K562 (cell line): ENCODE data around the gene ECSCR.
A peak's percentile ranks its signal among the peaks of the same experiment; 100 is the strongest.
"Not testable (repeated sequence)": the region's sequence is repeated elsewhere in the genome, so short reads cannot be mapped to it uniquely, and the experiment has no call there.

Experiments used
- FOS ChIP-seq: IDR thresholded peaks from 3 replicates; pipeline ENCODE4 v1.6.1; 2011; ENCODE audit not compliant: insufficient read length; ENCODE audit errors: extremely low read depth
- GTF2F1 ChIP-seq: IDR thresholded peaks from 2 replicates; pipeline ENCODE4 v1.6.1; 2011; ENCODE audit warnings: low read depth, low read length, improper control_type of control experiment
- MYC ChIP-seq, 2 experiments: fragments of 250-450 bp in 1 of 2; sonication (Bioruptor Pico) in 1 of 2; IDR thresholded peaks; 2 replicates each; pipeline versions ENCODE4 v1.5.1 to v1.6.1; 2012 to 2021; ENCODE audit warnings: low read depth in 2 of 2, borderline replicate concordance in 1 of 2, improper control_type of control experiment in 1 of 2, low read length in 1 of 2, mild to moderate bottlenecking in 1 of 2, moderate library complexity in 1 of 2
- POLR2A ChIP-seq: fragments of 450-650 bp; conservative IDR thresholded peaks from 2 replicates; pipeline ENCODE4 v1.6.1; 2016
- RAD21 ChIP-seq, 2 experiments: fragments of 250-450 bp in 1 of 2; fragments of 450-650 bp in 1 of 2; sonication (Bioruptor Pico) in 1 of 2; formaldehyde crosslinking in 1 of 2; IDR thresholded peaks in 1 of 2; conservative IDR thresholded peaks in 1 of 2; 2 replicates each; pipeline versions ENCODE4 v1.4.0 to v1.8.0; 2020 to 2022; ENCODE audit warnings: mild to moderate bottlenecking in 2 of 2, moderate library complexity in 1 of 2
- RNF2 ChIP-seq: sonication (generic); IDR thresholded peaks from 2 replicates; pipeline ENCODE4 v1.6.1; 2016
- SRSF9 ChIP-seq: fragments of 200-400 bp; formaldehyde crosslinking; IDR thresholded peaks from 2 replicates; pipeline ENCODE4 v1.6.1; 2017; ENCODE audit warnings: low read depth, low read length, borderline replicate concordance
- ZFP30 ChIP-seq: fragments of 250-450 bp; sonication (Bioruptor Pico); IDR thresholded peaks from 2 replicates; pipeline ENCODE4 v1.8.0; 2022; ENCODE audit warnings: moderate library complexity, mild to moderate bottlenecking, inconsistent platforms, borderline replicate concordance
- ZNF263 ChIP-seq: sonication (generic); formaldehyde crosslinking; IDR thresholded peaks from 2 replicates; pipeline ENCODE4 v1.8.0; 2022; ENCODE audit warnings: mild to moderate bottlenecking, missing genetic modification reagents, borderline replicate concordance
- ZNF589 ChIP-seq: fragments of 200-800 bp; sonication (Bioruptor generic); IDR thresholded peaks from 2 replicates; pipeline ENCODE4 v1.6.1; 2016; ENCODE audit warnings: low read depth, missing genetic modification characterization, missing compliant biosample characterization
- TF ChIP-seq, protein P1 (sequence below), 2 experiments: IDR thresholded peaks; 2 replicates each; pipeline ENCODE4 v1.6.1; 2011; ENCODE audit warnings: borderline replicate concordance in 1 of 2, control low read depth in 1 of 2, low read depth in 1 of 2, low read length in 1 of 2, mild to moderate bottlenecking in 1 of 2, mixed read lengths in 1 of 2, moderate library complexity in 1 of 2; ENCODE audit not compliant: insufficient read depth in 1 of 2, insufficient read length in 1 of 2, poor library complexity in 1 of 2, severe bottlenecking in 1 of 2; ENCODE audit errors: extremely low read depth in 1 of 2

DNA sequence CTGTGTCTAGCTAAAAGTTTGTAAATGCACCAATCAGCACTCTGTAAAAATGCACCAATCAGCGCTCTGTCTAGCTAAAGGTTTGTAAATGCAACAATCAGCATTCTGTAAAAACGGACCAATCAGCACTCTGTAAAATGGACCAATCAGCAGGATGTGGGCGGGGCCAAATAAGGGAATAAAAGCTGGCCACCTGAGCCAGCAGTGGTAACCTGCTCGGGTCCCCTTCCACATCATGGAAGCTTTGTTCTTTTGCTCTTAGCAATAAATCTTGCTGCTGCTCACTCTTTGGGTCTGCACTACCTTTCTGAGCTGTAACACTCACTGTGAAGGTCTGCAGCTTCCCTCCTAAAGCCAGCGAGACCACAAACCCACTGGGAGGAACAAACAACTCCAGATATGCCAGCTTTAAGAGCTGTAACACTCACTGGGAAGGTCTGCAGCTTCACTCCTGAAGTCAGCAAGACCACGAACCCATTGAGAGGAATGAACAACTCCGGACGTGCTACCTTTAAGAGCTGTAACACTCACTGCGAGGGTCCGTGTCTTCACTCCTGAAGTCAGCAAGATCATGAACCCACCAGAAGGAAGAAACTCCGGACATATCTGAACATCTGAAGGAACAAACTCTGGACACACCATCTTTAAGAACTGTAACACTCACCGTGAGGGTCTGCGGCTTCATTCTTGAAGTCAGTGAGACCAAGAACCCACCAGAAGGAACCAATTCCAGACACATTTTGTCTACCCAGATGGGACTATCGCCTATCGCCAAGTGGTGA, 40.7 kb upstream of the ECSCR start:
- TF ChIP-seq GTF2F1 = 0 out of 2 replicates have a peak, but pooled peaks have one; percentile 39
- TF ChIP-seq ZFP30; ZNF263; SRSF9; MYC (IDR thresholded peaks at IDR 0.05; ENCODE audit: low read depth, low read length); MYC (CRISPR knock-in tag; IDR thresholded peaks at IDR 0.05; ENCODE audit: borderline replicate concordance, low read depth); ZNF589 (CRISPR knock-in tag); RNF2; RAD21 (CRISPR knock-in tag; conservative IDR thresholded peaks at IDR 0.05 in 1 of 2, IDR thresholded peaks at IDR 0.05 in 1 of 2): not testable (repeated sequence)
- peak; percentile 98 for TF ChIP-seq POLR2A
- TF ChIP-seq FOS = peak; percentile 69
- TF ChIP-seq, protein P1, sequence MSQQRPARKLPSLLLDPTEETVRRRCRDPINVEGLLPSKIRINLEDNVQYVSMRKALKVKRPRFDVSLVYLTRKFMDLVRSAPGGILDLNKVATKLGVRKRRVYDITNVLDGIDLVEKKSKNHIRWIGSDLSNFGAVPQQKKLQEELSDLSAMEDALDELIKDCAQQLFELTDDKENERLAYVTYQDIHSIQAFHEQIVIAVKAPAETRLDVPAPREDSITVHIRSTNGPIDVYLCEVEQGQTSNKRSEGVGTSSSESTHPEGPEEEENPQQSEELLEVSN (IDR thresholded peaks at IDR 0.05; ENCODE audit: borderline replicate concordance in 1 of 2, extremely low read depth in 1 of 2, insufficient read depth in 1 of 2, insufficient read length in 1 of 2, low read depth in 1 of 2, low read length in 1 of 2, poor library complexity in 1 of 2, severe bottlenecking in 1 of 2) = not testable (repeated sequence)
